RWPE1 (cell line): Measurements from ENCODE around the gene TSPAN11.

Experiments used
- CTCF ChIA-PET: fragments of 350-600 bp; sonication (Branson Sonifier 250); formaldehyde crosslinking; extraction: SDS; loops from one replicate; lab custom pipeline; 2021; lab: Yijun Ruan, JAX
- POLR2A ChIA-PET: fragments of 400-600 bp; formaldehyde crosslinking; extraction: SDS; loops from one replicate; lab custom pipeline; 2020; ENCODE audit warnings: antibody characterized with exemption; ENCODE audit not compliant: low non-redundant PET; lab: Yijun Ruan, JAX
- DNase-seq: peaks from one replicate; pipeline ENCODE4 v3.0.0; 2012; ENCODE audit warnings: low spot score
- H3K27ac ChIP-seq: fragments of 450-650 bp; 2 replicates; pipeline ENCODE4 v1.5.1; 2017
- TF ChIP-seq, protein P1 (sequence below): fragments of 450-650 bp; conservative IDR thresholded peaks from 2 replicates; pipeline ENCODE4 v1.5.1; 2017; ENCODE audit warnings: low read depth, mild to moderate bottlenecking

Gene TSPAN11

DNA sequence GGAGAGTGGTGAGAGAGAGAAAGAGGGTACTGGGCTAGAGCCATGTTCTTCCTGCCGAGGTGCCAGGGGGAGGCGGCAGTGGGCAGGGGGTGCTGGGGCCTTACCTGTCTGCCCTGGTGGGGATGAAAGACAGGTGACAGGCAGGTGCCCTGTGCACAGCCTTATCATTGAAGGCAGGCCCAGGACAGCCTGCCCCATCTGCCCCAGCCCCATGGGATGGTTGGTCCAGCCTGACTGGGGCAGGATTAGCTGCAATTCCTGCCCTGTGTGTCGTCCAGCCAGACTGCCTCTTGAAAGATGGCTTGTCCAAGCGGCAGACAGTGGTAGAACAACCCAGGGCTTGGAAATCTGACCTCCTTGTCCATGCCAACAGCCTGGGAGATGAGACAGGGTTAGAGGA lies 67.2 kb downstream of the TSPAN11 start:
- POLR2A ChIA-PET = no interaction called here
- CTCF ChIA-PET = no interaction called here
- no peak overlapping the region for H3K27ac ChIP-seq
- DNase-seq = no peak
- TF ChIP-seq, protein P1, sequence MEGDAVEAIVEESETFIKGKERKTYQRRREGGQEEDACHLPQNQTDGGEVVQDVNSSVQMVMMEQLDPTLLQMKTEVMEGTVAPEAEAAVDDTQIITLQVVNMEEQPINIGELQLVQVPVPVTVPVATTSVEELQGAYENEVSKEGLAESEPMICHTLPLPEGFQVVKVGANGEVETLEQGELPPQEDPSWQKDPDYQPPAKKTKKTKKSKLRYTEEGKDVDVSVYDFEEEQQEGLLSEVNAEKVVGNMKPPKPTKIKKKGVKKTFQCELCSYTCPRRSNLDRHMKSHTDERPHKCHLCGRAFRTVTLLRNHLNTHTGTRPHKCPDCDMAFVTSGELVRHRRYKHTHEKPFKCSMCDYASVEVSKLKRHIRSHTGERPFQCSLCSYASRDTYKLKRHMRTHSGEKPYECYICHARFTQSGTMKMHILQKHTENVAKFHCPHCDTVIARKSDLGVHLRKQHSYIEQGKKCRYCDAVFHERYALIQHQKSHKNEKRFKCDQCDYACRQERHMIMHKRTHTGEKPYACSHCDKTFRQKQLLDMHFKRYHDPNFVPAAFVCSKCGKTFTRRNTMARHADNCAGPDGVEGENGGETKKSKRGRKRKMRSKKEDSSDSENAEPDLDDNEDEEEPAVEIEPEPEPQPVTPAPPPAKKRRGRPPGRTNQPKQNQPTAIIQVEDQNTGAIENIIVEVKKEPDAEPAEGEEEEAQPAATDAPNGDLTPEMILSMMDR = no peak

DNA sequence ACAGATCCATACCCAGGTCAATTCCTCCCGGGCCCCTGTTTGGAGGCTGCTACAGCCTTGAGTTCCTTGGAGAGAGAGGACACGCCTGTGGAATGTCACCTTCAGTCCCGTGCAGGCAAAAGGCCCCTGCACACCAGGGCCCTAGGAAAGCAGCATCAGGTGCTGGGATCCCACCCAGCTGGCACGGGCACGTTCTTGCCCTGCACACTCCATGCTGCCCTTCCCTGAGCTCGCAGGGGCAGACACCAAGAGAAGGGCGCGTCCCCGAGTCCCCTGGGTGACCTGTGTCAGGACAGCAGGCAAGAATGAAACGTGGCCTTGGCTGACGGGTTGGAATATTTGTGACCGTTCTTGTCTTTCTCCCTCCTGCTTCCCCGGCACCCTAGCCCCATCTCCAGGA lies 67.7 kb downstream of the TSPAN11 start:
- CTCF ChIA-PET = no interaction called here

DNA sequence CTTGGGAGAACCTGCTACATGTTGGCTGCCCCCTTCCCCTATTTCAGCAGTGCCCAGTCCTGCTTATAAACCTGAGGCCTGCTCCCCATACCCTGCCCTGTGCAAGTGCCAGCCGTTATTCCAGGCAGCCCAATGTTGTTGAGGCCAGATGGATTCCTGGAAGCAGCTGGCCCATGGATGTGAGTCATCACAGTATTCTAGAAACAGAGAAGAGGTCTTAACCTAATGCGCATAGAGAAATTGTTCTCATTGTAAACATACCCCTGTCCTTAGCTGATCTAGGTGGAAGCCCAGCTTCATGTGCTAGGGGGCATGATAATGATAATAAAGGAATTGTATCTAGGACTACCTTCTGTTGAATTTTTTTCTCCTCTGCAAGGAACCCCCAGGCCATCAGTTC lies 69.7 kb downstream of the TSPAN11 start:
- H3K27ac ChIP-seq = no peak overlapping the region
- no peak for DNase-seq
- ChIA-PET POLR2A (no interaction called here), CTCF (interaction anchor here (0.5 kb wide), 1 partner anchor 158 kb away, joined by 4 read pairs; no protein-coding TSS in a partner anchor)
- TF ChIP-seq, protein P1 = no peak

More for the DNA sequence above, 67.7 kb downstream of the TSPAN11 start:
- H3K27ac ChIP-seq = no peak overlapping the region
- TF ChIP-seq, protein P1 = no peak
- DNase-seq = no peak
- POLR2A ChIA-PET = no interaction called here

DNA sequence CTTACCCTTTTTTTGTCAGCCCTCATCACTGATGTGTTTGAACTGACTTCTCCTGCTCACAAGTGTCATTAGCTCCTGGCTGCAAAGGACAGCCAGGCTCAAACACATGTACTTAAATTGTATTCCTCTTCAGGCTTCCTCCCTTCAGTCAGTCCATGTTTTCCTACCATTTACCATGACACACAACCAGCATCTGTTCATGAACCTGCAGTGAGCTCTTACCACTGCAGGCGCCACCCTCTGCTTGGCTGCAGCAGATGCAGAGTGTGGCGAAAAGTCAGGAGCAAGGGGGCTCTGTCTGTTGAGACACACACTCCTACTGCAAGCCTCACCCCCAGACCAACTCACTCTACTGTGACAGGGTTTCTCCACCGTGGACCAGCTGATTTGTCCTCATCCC lies 70.2 kb downstream of the TSPAN11 start:
- no peak overlapping the region for H3K27ac ChIP-seq
- CTCF ChIA-PET = interaction anchor here (0.5 kb wide), 1 partner anchor 159 kb away, joined by 4 read pairs; no protein-coding TSS in a partner anchor
- POLR2A ChIA-PET = no interaction called here
- no peak for DNase-seq
- TF ChIP-seq, protein P1 = no peak

DNA sequence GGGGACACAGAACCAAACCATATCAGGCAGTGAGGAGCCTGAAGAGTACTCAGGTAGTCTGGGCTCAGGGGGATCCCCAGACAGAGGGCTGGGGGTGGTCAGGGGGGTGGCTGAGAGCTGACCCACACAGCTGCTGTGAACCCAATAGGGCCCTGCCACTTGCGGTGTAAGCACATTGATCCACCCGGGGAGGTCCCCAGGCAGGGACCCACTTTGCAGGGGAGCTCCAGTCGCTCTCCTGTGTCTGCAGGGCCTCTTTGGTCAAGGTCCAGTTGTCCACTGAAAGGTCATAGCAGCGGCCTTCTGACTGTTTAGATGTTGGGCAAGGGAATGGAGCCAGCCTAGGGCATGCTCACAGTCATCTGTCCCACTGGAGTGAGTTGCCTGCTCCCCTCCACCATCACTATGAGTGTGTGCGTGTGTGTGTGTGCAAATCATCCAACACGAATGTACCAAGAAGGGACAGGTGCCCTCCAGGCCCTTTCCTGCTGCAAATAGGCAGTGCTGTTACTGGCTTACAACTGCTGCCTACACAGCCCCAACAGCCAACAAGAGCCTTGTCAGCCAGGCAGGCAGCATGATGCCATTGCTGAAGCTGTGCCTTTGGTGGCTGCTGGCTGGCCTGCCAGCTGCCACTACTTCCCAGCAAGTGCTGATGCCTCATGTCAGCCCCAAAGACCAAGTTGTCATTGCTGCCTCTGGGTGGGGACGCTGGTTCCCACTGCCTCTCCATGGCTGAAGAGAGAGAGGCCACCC lies 71.3 kb downstream of the TSPAN11 start:
- ChIA-PET POLR2A (no interaction called here), CTCF (interaction anchor here (0.5 kb wide), 1 partner anchor 61 kb away, joined by 5 read pairs; no protein-coding TSS in a partner anchor)
- no peak overlapping the region for H3K27ac ChIP-seq
- no peak for DNase-seq
- TF ChIP-seq, protein P1 = no peak

DNA sequence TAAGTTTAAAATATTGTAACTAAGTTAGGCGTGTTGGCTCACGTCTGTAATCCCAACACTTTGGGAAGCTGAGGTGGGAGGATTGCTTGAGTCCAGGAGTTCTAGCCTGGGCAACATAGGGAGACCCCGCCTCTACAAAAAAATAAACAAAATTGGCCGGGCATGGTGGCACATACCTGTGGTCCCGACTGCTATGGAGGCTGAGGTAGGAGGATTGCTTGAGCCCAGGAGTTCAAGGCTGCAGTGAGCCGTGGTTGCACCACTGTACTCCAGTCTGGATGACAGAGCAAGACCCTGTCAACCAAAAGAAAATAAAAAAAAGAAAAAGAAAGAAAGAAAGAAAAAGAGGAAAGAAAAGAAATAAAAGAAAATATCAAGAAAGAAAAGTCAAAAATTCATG lies 72.5 kb downstream of the TSPAN11 start:
- DNase-seq = no peak
- TF ChIP-seq, protein P1 = no peak
- CTCF ChIA-PET = interaction anchor here (0.7 kb wide), 1 partner anchor 19 kb away, joined by 4 read pairs; no protein-coding TSS in a partner anchor
- H3K27ac ChIP-seq = no peak overlapping the region
- POLR2A ChIA-PET = no interaction called here
